Adrenal gland (tissue), 12 donors: Measurements from ENCODE around the gene SPAG16. TPM values are rescaled to one million over a fixed set of nuclear protein-coding genes. Genes with fewer than 3 reads are reported as not detected.

ENCODE experiments used
- DNase-seq, 7 donors: peaks; one replicate each; pipeline ENCODE4 v3.0.0-alpha.2; 2019 to 2020
- H3K27ac ChIP-seq, 5 donors: fragments of 200-600 bp; sonication (generic) in 4 of 5; 1 replicate in 3 of 5; 2 replicates in 2 of 5; pipeline versions ENCODE4 v1.5.1 to v1.8.0; 2016 to 2020; ENCODE audit warnings: mild to moderate bottlenecking in 1 of 5
- H3K27me3 ChIP-seq: fragments of 200-600 bp; 2 replicates; pipeline ENCODE4 v1.8.0; 2021
- H3K36me3 ChIP-seq, 2 donors: fragments of 200-600 bp; replicated peaks in 1 of 2; 1 replicate in 1 of 2; 2 replicates in 1 of 2; pipeline versions ENCODE4 v1.5.1 to v1.8.0; 2018 to 2022
- H3K4me1 ChIP-seq, 2 donors: fragments of 200-600 bp; replicated peaks in 1 of 2; 1 replicate in 1 of 2; 2 replicates in 1 of 2; pipeline versions ENCODE4 v1.5.1 to v1.8.0; 2018 to 2021
- H3K4me3 ChIP-seq, 4 donors: fragments of 200-600 bp; sonication (generic) in 3 of 4; one replicate each; pipeline ENCODE4 v1.5.1; 2016 to 2018
- H3K9me3 ChIP-seq, 3 donors: fragments of 200-600 bp; sonication (generic) in 1 of 3; replicated peaks in 1 of 3; 1 replicate in 2 of 3; 2 replicates in 1 of 3; pipeline versions ENCODE4 v1.5.1 to v1.8.0; 2016 to 2021
- POLR2A ChIP-seq, 2 donors: fragments of 450-650 bp; IDR thresholded peaks; one replicate each; pipeline ENCODE4 v1.6.1; 2017; ENCODE audit warnings: antibody characterized with exemption in 2 of 2, mild to moderate bottlenecking in 2 of 2, moderate library complexity in 1 of 2
- WGBS, 4 donors: extraction: QIAGEN DNeasy Blood & Tissue Kit in 2 of 4; methylation state at CpG; one replicate each; pipeline versions ENCODE4 v1.1.5 to v1.1.7; 2013 to 2017; 5-methylcytosine and 5-hydroxymethylcytosine counted together
- intact Hi-C, 2 donors: fragments of 100-400 bp; cut with DNase I; formaldehyde crosslinking; loops; one replicate each; pipeline versions ENCODE4 v1.14.1 to v1.15.0; 2022 to 2023
- polyA plus RNA-seq, 3 donors: library from polyadenylated mRNA; stranded (reverse); fragments of 200-250 nt in 2 of 3; fragments of 350-450 nt in 1 of 3; fragmentation: Illumina TruSeq in 1 of 3; extraction: RNeasy Lipid Tissue Mini Kit (QIAGEN cat#74804) in 1 of 3; gene quantifications; one replicate each; pipeline ENCODE4 v1.2.3, GENCODE V29; 2013 to 2014
- total RNA-seq, 9 donors: library from RNA; depleted of rRNA in 4 of 9; stranded (reverse); fragments of >200 nt in 4 of 9; fragments of 120-200 nt in 1 of 9; fragmentation: NEBNext Ultra II Directional in 1 of 9; extraction: Animal tissue kit (Norgen Biotek cat#: 25700) in 1 of 9; gene quantifications; one replicate each; pipeline versions ENCODE4 v1.1.0 to v1.2.4, GENCODE V29; 2013 to 2023
- TF ChIP-seq, protein P1 (sequence below), 6 experiments: fragments of 450-650 bp in 4 of 6; fragments of 200-600 bp in 2 of 6; sonication (generic) in 1 of 6; IDR thresholded peaks; 1 replicate in 5 of 6; 2 replicates in 1 of 6; pipeline versions ENCODE4 v1.5.1 to v1.8.0; 2016 to 2021; ENCODE audit warnings: antibody characterized with exemption in 6 of 6, mild to moderate bottlenecking in 2 of 6, moderate library complexity in 1 of 6
- donor health status: healthy with polysubstance abuse.
- donor health status: Bipolar disorder and iron deficiency.
- donor health status: DM: yes; HTN: yes; CAD: no.
- donor health status: DM: no; HTN: no; CAD: no.
- donor health status: DM: no; HTN: no; CAD: no.
- donor health status: DM: yes; HTN: yes; CAD: no.

Gene SPAG16
- total and polyA plus RNA-seq, 12 donors, result 12.4 to 45.3 (median 21.8) TPM

DNA sequence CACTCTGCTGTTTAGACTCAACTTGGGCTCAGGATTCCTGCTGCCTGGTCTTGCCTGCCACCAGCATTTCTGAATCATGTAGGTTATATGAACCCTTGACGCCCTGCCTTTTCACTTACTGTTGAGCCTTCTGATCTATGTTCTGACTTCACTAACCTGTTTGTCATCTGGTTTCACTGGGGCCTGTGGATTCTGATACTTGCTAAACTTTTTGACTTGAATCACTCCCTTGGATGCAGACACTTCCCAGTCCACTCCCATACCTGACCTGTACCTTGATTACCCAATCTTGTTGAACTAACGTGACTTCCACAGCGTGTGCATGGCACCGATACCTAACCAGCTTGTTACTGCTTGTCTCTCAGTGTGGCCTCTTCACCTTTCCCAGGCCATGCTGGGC is 35.6 kb upstream of the SPAG16 start:
- no peak overlapping the region for H3K4me3 ChIP-seq
- H3K27ac ChIP-seq, result no peak overlapping the region
- peaks cover 5% of the 10 kb centered on the region for H3K27me3 ChIP-seq
- no peak for DNase-seq
- no peaks in the 10 kb centered on the region for H3K36me3 ChIP-seq
- WGBS, 4 donors, result 76 to 85% (median 77%) methylated on average over 4 of the region's 4 CpGs
- H3K9me3 ChIP-seq, result no peaks in the 10 kb centered on the region
- TF ChIP-seq, protein P1, sequence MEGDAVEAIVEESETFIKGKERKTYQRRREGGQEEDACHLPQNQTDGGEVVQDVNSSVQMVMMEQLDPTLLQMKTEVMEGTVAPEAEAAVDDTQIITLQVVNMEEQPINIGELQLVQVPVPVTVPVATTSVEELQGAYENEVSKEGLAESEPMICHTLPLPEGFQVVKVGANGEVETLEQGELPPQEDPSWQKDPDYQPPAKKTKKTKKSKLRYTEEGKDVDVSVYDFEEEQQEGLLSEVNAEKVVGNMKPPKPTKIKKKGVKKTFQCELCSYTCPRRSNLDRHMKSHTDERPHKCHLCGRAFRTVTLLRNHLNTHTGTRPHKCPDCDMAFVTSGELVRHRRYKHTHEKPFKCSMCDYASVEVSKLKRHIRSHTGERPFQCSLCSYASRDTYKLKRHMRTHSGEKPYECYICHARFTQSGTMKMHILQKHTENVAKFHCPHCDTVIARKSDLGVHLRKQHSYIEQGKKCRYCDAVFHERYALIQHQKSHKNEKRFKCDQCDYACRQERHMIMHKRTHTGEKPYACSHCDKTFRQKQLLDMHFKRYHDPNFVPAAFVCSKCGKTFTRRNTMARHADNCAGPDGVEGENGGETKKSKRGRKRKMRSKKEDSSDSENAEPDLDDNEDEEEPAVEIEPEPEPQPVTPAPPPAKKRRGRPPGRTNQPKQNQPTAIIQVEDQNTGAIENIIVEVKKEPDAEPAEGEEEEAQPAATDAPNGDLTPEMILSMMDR (IDR thresholded peaks at IDR 0.05), result no peak
- TF ChIP-seq POLR2A (IDR thresholded peaks at IDR 0.05), result no peak
- no peaks in the 10 kb centered on the region for H3K4me1 ChIP-seq
- intact Hi-C loops, result no loop called here

DNA sequence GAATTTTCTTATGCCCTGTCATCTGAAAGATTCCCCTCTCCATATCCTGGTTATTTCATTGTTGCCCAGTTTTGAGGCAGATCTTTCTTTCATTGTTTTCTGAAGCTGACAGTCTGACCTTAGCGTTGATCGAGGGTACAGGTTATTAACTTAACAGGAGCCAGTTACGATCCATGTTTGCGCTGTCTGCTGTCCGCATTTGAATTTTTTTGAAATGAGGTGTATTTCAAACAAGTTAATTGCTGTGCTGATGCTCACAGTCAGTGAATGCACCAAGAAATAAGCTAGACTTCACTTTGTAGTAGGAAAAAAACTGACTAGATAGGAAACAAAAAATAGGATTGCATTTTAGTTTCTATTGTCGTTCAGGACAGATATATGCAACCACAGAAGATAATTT is 34.8 kb upstream of the SPAG16 start:
- H3K9me3 ChIP-seq, result no peaks in the 10 kb centered on the region
- DNase-seq, result no peak
- H3K4me1 ChIP-seq, result no peaks in the 10 kb centered on the region
- no peak overlapping the region for H3K4me3 ChIP-seq
- H3K27me3 ChIP-seq, result peaks cover 5% of the 10 kb centered on the region
- TF ChIP-seq, protein P1 (IDR thresholded peaks at IDR 0.05), result no peak
- intact Hi-C loops, result no loop called here
- WGBS, 4 donors, result 70 to 78% (median 75%) methylated on average over 6 of the region's 6 CpGs
- no peak overlapping the region for H3K27ac ChIP-seq
- no peaks in the 10 kb centered on the region for H3K36me3 ChIP-seq

DNA sequence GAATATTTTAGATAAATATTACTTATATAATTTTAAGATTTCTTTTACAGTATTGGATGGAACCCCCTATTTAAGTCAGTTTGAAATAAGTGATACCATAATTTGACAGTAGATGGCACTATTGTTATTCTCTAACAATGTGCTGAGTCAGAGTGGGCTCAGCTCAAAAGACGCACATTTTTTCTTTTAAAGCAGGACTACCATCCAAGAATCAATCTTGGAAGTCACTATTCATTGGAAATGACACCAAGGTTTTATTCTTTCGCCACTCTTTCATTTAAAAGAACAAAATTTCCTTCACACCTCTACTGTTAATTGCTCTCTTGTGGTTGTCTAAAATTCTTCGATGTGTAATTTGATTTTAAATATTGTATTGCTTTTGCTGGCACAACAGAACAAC is 32.6 kb upstream of the SPAG16 start:
- 28 to 35% (median 30%) methylated on average over 3 of the region's 3 CpGs for WGBS, 4 donors
- H3K27me3 ChIP-seq, result peaks cover 5% of the 10 kb centered on the region
- TF ChIP-seq, protein P1 (IDR thresholded peaks at IDR 0.05), result peak; percentile 45 to 81 (median 72)
- TF ChIP-seq POLR2A (IDR thresholded peaks at IDR 0.05), result no peak
- no peaks in the 10 kb centered on the region for H3K36me3 ChIP-seq
- no peaks in the 10 kb centered on the region for H3K9me3 ChIP-seq
- no peaks in the 10 kb centered on the region for H3K4me1 ChIP-seq
- H3K27ac ChIP-seq, result no peak overlapping the region
- H3K4me3 ChIP-seq, result no peak overlapping the region
- intact Hi-C loops, result no loop called here
- DNase-seq, result peak in 1 of 7 donors; percentile 7

DNA sequence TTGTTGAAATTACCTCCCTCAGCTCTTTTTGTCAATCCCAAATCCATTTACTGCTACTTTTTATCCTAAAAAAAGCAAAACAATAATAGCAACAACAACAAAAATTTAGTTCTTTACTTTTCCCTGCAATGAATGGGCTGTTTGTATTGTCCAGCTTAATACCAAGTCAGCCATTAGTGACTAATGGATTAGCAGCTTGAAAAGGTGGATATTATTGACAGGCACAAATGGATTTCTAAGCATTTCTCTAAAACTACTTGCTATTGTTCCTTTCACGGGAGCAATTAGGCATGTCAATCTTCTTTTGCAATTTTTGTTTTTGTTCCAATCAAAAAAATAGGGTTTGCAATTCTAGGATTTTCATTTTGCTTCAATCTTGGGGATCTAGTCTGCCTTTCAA is 32.1 kb upstream of the SPAG16 start:
- H3K4me1 ChIP-seq, result no peaks in the 10 kb centered on the region
- H3K4me3 ChIP-seq, result no peak overlapping the region
- no peaks in the 10 kb centered on the region for H3K36me3 ChIP-seq
- H3K9me3 ChIP-seq, result no peaks in the 10 kb centered on the region
- no peak overlapping the region for H3K27ac ChIP-seq
- no peak for DNase-seq
- 55 to 75% (median 65%) methylated on average over 1 of the region's 1 CpG for WGBS, 4 donors
- peaks cover 4% of the 10 kb centered on the region for H3K27me3 ChIP-seq
- no peak for TF ChIP-seq POLR2A (IDR thresholded peaks at IDR 0.05)
- TF ChIP-seq, protein P1 (IDR thresholded peaks at IDR 0.05), result no peak
- intact Hi-C loops, result no loop called here
